Panc1 (cell line): ENCODE measurements around the gene ADAMTS19. TPM values are rescaled to one million over a fixed set of nuclear protein-coding genes. Genes with fewer than 3 reads are reported as not detected.

Experiments used
- ATAC-seq: fragments of 200-7000 bp; cut with Tn5 transposase; 2 replicates; pipeline ENCODE4 v1.9.1; 2020; ENCODE audit warnings: mild to moderate bottlenecking, moderate library complexity
- BruUV-seq: library from RNA; stranded (reverse); fragments of 400-500 nt; replicated peaks from 2 replicates; lab custom pipeline; 2021; lab: Mats Ljungman, UMichigan
- CTCF ChIA-PET: fragments of 300-600 bp; sonication (Branson Sonifier 250); formaldehyde crosslinking; loops from one replicate; lab custom pipeline; 2022; ENCODE audit warnings: antibody characterized with exemption; lab: Charles Lee
- POLR2A ChIA-PET: fragments of 300-600 bp; sonication (Branson Sonifier 250); formaldehyde crosslinking; loops from one replicate; lab custom pipeline; 2022; ENCODE audit warnings: antibody characterized with exemption; lab: Charles Lee
- DNase-seq: peaks from one replicate; pipeline ENCODE4 v3.0.0-alpha.2; 2010; ENCODE audit warnings: low read depth, low spot score
- H3K27ac ChIP-seq: 2 replicates; pipeline ENCODE4 v1.5.1; 2011; ENCODE audit warnings: mild to moderate bottlenecking, low read length, inconsistent platforms
- H3K27me3 ChIP-seq: fragments of 200-500 bp; sonication (Bioruptor generic); 2 replicates; pipeline ENCODE4 v1.6.0; 2014; ENCODE audit warnings: low read length, inconsistent platforms; ENCODE audit not compliant: control insufficient read depth, insufficient read depth
- H3K36me3 ChIP-seq: fragments of 200-500 bp; sonication (Bioruptor generic); 2 replicates; pipeline ENCODE4 v1.5.1; 2014; ENCODE audit warnings: inconsistent platforms, mild to moderate bottlenecking, low read length, moderate library complexity; ENCODE audit not compliant: control insufficient read depth, insufficient read depth
- H3K4me1 ChIP-seq: 2 replicates; pipeline ENCODE4 v1.5.1; 2011; ENCODE audit warnings: inconsistent platforms, mild to moderate bottlenecking, low read length, moderate library complexity; ENCODE audit not compliant: control insufficient read depth, insufficient read depth
- H3K4me3 ChIP-seq, 2 experiments: 2 replicates each; pipeline ENCODE4 v1.5.1; 2011 to 2012; ENCODE audit warnings: low read depth in 2 of 2, low read length in 2 of 2, mild to moderate bottlenecking in 2 of 2, inconsistent platforms in 1 of 2, moderate library complexity in 1 of 2
- H3K9me3 ChIP-seq: fragments of 200-500 bp; sonication (Bioruptor generic); 2 replicates; pipeline ENCODE4 v1.5.1; 2014; ENCODE audit warnings: low read depth, mild to moderate bottlenecking, inconsistent platforms, low read length, moderate library complexity; ENCODE audit not compliant: control insufficient read depth, insufficient read depth
- POLR2AphosphoS5 ChIP-seq: IDR thresholded peaks from 2 replicates; pipeline ENCODE4 v1.6.1; 2012; ENCODE audit warnings: mild to moderate bottlenecking, low read depth, low read length, moderate library complexity
- SIN3A ChIP-seq: IDR thresholded peaks from 2 replicates; pipeline ENCODE4 v1.6.1; 2012; ENCODE audit warnings: low read depth, mild to moderate bottlenecking, low read length, moderate library complexity, borderline replicate concordance; ENCODE audit not compliant: insufficient read depth
- TCF7L2 ChIP-seq: IDR thresholded peaks from 2 replicates; pipeline ENCODE4 v1.6.1; 2011; ENCODE audit warnings: mild to moderate bottlenecking, low read depth, low read length, inconsistent platforms
- in situ Hi-C: cut with HindIII; loops from 2 replicates; pipeline ENCODE4 v1.10.0; 2016; ENCODE audit warnings: low sequenced_read_pairs, low pct_unique_long_range_greater_than_20kb
- intact Hi-C: fragments of 100-400 bp; cut with micrococcal nuclease; formaldehyde crosslinking; loops from one replicate; pipeline ENCODE4 v1.10.0; 2022; ENCODE audit not compliant: unreplicated experiment
- total RNA-seq: library from RNA; stranded (reverse); gene quantifications from one replicate; pipeline ENCODE4 v1.2.1, GENCODE V29; 2021; ENCODE audit not compliant: unreplicated experiment
- TF ChIP-seq, protein P1 (sequence below), 2 experiments: IDR thresholded peaks; 2 replicates each; pipeline ENCODE4 v1.6.1; 2011 to 2012; ENCODE audit warnings: low read depth in 2 of 2, control low read depth in 1 of 2, low read length in 1 of 2, mild to moderate bottlenecking in 1 of 2, moderate library complexity in 1 of 2; ENCODE audit not compliant: insufficient read depth in 1 of 2
- TF ChIP-seq, protein P2 (sequence below): fragments of 450-650 bp; IDR thresholded peaks from 2 replicates; pipeline ENCODE4 v1.5.1; 2017; ENCODE audit warnings: mild to moderate bottlenecking

Gene ADAMTS19
- total RNA-seq, 1 experiment from 2014 or later, result not detected

DNA sequence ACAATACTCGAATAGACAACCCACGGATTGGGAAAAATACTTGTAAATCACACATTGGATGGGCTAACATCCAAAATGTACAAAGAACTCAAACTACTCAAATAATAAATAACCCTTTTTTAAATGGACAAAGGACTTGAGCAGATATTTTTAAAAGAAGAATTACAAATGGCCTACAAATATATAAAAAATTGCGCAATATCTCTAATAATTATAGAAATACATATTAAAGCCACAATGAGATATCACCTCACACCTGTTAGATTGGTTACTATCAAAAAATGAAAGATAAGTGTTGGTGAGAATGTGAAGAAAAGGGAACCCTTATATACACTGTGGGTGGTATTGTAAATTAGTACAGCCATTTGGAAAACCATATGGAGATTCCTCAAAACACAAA, 40.8 kb upstream of the ADAMTS19 start:
- no TSS peak for BruUV-seq
- Histone ChIP-seq H3K27ac (no peak overlapping the region), H3K27me3 (no peaks in the 10 kb centered on the region), H3K36me3 (no peaks in the 10 kb centered on the region), H3K4me3 (no peak overlapping the region), H3K4me1 (no peaks in the 10 kb centered on the region), H3K9me3 (no peaks in the 10 kb centered on the region)
- no peak for DNase-seq
- CTCF ChIA-PET, result no interaction called here
- no peak for ATAC-seq
- intact Hi-C loops (no loop called here), in situ Hi-C loops (no loop called here)
- POLR2A ChIA-PET, result no interaction called here
- TF ChIP-seq, protein P1, sequence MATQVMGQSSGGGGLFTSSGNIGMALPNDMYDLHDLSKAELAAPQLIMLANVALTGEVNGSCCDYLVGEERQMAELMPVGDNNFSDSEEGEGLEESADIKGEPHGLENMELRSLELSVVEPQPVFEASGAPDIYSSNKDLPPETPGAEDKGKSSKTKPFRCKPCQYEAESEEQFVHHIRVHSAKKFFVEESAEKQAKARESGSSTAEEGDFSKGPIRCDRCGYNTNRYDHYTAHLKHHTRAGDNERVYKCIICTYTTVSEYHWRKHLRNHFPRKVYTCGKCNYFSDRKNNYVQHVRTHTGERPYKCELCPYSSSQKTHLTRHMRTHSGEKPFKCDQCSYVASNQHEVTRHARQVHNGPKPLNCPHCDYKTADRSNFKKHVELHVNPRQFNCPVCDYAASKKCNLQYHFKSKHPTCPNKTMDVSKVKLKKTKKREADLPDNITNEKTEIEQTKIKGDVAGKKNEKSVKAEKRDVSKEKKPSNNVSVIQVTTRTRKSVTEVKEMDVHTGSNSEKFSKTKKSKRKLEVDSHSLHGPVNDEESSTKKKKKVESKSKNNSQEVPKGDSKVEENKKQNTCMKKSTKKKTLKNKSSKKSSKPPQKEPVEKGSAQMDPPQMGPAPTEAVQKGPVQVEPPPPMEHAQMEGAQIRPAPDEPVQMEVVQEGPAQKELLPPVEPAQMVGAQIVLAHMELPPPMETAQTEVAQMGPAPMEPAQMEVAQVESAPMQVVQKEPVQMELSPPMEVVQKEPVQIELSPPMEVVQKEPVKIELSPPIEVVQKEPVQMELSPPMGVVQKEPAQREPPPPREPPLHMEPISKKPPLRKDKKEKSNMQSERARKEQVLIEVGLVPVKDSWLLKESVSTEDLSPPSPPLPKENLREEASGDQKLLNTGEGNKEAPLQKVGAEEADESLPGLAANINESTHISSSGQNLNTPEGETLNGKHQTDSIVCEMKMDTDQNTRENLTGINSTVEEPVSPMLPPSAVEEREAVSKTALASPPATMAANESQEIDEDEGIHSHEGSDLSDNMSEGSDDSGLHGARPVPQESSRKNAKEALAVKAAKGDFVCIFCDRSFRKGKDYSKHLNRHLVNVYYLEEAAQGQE (IDR thresholded peaks at IDR 0.05; ENCODE audit: insufficient read depth in 1 of 2, low read depth in 2 of 2, low read length in 1 of 2), result no peak
- TF ChIP-seq POLR2AphosphoS5, result no peak
- TF ChIP-seq, protein P2, sequence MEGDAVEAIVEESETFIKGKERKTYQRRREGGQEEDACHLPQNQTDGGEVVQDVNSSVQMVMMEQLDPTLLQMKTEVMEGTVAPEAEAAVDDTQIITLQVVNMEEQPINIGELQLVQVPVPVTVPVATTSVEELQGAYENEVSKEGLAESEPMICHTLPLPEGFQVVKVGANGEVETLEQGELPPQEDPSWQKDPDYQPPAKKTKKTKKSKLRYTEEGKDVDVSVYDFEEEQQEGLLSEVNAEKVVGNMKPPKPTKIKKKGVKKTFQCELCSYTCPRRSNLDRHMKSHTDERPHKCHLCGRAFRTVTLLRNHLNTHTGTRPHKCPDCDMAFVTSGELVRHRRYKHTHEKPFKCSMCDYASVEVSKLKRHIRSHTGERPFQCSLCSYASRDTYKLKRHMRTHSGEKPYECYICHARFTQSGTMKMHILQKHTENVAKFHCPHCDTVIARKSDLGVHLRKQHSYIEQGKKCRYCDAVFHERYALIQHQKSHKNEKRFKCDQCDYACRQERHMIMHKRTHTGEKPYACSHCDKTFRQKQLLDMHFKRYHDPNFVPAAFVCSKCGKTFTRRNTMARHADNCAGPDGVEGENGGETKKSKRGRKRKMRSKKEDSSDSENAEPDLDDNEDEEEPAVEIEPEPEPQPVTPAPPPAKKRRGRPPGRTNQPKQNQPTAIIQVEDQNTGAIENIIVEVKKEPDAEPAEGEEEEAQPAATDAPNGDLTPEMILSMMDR, result no peak
- TF ChIP-seq SIN3A, result no peak
- TF ChIP-seq TCF7L2, result no peak

DNA sequence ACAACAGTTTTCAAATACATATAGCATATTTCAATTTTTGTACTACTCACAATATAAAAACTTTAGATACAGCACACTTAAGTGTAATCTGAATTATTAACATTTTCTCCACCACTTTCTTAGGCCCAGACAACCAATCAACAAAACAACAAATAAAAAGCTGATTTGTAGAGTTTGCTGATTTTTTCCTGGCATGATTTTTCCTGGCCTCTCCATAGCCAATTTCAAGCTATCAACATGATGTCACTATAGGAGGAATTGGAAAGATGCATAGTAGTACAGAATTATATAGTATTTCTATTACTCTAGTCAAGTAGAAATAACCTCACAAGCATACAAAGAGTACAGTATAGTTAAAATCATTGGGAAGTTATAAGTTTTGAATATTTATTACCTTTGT, 35.1 kb upstream of the ADAMTS19 start:
- TF ChIP-seq SIN3A (no peak), POLR2AphosphoS5 (no peak), TCF7L2 (no peak)
- TF ChIP-seq, protein P2, result no peak
- TF ChIP-seq, protein P1 (IDR thresholded peaks at IDR 0.05; ENCODE audit: insufficient read depth in 1 of 2, low read depth in 2 of 2, low read length in 1 of 2), result no peak
- Histone ChIP-seq H3K27ac (no peak overlapping the region), H3K4me1 (no peaks in the 10 kb centered on the region), H3K27me3 (no peaks in the 10 kb centered on the region), H3K36me3 (no peaks in the 10 kb centered on the region), H3K4me3 (no peak overlapping the region), H3K9me3 (no peaks in the 10 kb centered on the region)
- BruUV-seq, result no TSS peak
- ATAC-seq, result no peak
- no peak for DNase-seq
- ChIA-PET POLR2A (no interaction called here), CTCF (no interaction called here)
- in situ Hi-C loops, result no loop called here
- intact Hi-C loops, result no loop called here
